ENCODE results near the gene IL1RAPL1. TPM values are rescaled to one million over a fixed set of nuclear protein-coding genes. Genes with fewer than 3 reads are reported as not detected.

IL1RAPL1 gene
- total RNA-seq, 1 donor from 2014 or later: not detected

GRCh38 chrX:28675173-28675572 is 87.9 kb downstream of the IL1RAPL1 start:
- no peaks in the 10 kb centered on the region for H3K36me3 ChIP-seq
- no peak overlapping the region for H3K27ac ChIP-seq
- no peak overlapping the region for H3K4me3 ChIP-seq
- H3K4me1 ChIP-seq: no peaks in the 10 kb centered on the region
- H3K27me3 ChIP-seq: no peaks in the 10 kb centered on the region
- TF ChIP-seq CTCF (IDR thresholded peaks at IDR 0.05): no peak
- intact Hi-C loops (cut with DNase I): no loop called here
- DNase-seq (ENCODE audit: low spot score in 2 of 2): no peak
- no peaks in the 10 kb centered on the region for H3K9me3 ChIP-seq

DNA sequence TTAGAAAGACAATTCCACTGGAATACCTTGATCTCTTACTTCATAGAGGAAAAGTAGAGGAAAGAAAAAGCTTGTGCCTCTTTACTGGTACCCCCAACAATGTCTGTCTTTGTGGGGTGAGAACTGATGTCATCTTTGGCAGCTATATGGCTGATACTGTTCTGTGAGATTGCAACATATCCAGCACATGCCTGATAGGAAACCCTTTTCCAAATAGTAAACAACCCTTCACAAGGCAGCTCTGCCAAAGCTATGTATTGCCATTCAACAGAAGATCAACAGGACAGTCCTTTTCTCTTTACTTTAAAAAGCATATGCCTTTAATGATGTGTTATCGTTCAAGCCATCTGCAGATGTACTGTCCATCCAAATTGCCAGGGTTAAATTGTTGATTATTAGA is 105.9 kb downstream of the IL1RAPL1 start:
- H3K4me1 ChIP-seq: no peaks in the 10 kb centered on the region
- H3K27me3 ChIP-seq: no peaks in the 10 kb centered on the region
- H3K4me3 ChIP-seq: no peak overlapping the region
- no peak for DNase-seq (ENCODE audit: low spot score in 2 of 2)
- TF ChIP-seq CTCF (IDR thresholded peaks at IDR 0.05): no peak
- H3K36me3 ChIP-seq: no peaks in the 10 kb centered on the region
- H3K27ac ChIP-seq: no peak overlapping the region
- intact Hi-C loops (cut with DNase I): no loop called here
- no peaks in the 10 kb centered on the region for H3K9me3 ChIP-seq

GRCh38 chrX:28697732-28698131 is 110.5 kb downstream of the IL1RAPL1 start:
- Histone ChIP-seq H3K27ac (no peak overlapping the region), H3K36me3 (no peaks in the 10 kb centered on the region), H3K9me3 (no peaks in the 10 kb centered on the region), H3K4me3 (no peak overlapping the region), H3K27me3 (no peaks in the 10 kb centered on the region), H3K4me1 (no peaks in the 10 kb centered on the region)
- intact Hi-C loops (cut with DNase I): no loop called here
- DNase-seq (ENCODE audit: low spot score in 2 of 2): no peak
- no peak for TF ChIP-seq CTCF (IDR thresholded peaks at IDR 0.05)

- Histone ChIP-seq H3K36me3 (no peaks in the 10 kb centered on the region), H3K4me3 (no peak overlapping the region), H3K27ac (no peak overlapping the region), H3K9me3 (no peaks in the 10 kb centered on the region), H3K27me3 (no peaks in the 10 kb centered on the region), H3K4me1 (no peaks in the 10 kb centered on the region)
- intact Hi-C loops (cut with DNase I): no loop called here
- TF ChIP-seq CTCF (IDR thresholded peaks at IDR 0.05): no peak
- DNase-seq (ENCODE audit: low spot score in 2 of 2): no peak
Observed at GRCh38 chrX:28701222-28701621, 114.0 kb downstream of the IL1RAPL1 start.

DNA sequence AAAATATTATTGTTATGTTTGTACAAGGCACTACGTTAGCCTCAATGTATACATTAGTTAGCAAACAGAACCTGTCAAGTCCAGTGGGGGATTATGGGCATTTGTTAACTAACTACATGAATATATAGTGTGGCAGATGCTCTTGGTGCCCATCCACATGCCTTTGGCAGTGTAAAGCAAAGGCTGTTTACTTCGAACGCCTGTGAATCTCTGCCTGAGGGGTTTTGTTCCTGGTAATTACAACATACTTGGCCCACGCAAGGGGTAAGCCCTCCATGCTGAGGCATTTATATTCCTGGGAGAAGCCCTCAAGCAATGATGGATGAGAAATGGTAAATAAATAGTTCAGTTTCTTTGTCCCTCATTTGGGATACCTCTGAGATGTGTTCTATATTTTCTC is 119.7 kb downstream of the IL1RAPL1 start:
- Histone ChIP-seq H3K9me3 (peaks cover 0 to under 1% of the 10 kb centered on the region in 2 donors), H3K4me1 (no peaks in the 10 kb centered on the region), H3K4me3 (no peak overlapping the region), H3K27me3 (no peaks in the 10 kb centered on the region), H3K36me3 (no peaks in the 10 kb centered on the region), H3K27ac (no peak overlapping the region)
- no peak for DNase-seq (ENCODE audit: low spot score in 2 of 2)
- intact Hi-C loops (cut with DNase I): no loop called here
- TF ChIP-seq CTCF (IDR thresholded peaks at IDR 0.05): no peak

GRCh38 chrX:28709421-28709820 is 122.2 kb downstream of the IL1RAPL1 start:
- no peak for DNase-seq (ENCODE audit: low spot score in 2 of 2)
- H3K27ac ChIP-seq: no peak overlapping the region
- no peak for TF ChIP-seq CTCF (IDR thresholded peaks at IDR 0.05)
- no peaks in the 10 kb centered on the region for H3K27me3 ChIP-seq
- no peaks in the 10 kb centered on the region for H3K36me3 ChIP-seq
- intact Hi-C loops (cut with DNase I): no loop called here
- peaks cover 0 to 4% of the 10 kb centered on the region in 2 donors for H3K9me3 ChIP-seq
- no peaks in the 10 kb centered on the region for H3K4me1 ChIP-seq
- no peak overlapping the region for H3K4me3 ChIP-seq
